ENCODE results near the gene OR14A16. TPM values are rescaled to one million over a fixed set of nuclear protein-coding genes. Genes with fewer than 3 reads are reported as not detected.

OR14A16 gene
- polyA plus RNA-seq, 6 donors from 2014 or later, result not detected

DNA sequence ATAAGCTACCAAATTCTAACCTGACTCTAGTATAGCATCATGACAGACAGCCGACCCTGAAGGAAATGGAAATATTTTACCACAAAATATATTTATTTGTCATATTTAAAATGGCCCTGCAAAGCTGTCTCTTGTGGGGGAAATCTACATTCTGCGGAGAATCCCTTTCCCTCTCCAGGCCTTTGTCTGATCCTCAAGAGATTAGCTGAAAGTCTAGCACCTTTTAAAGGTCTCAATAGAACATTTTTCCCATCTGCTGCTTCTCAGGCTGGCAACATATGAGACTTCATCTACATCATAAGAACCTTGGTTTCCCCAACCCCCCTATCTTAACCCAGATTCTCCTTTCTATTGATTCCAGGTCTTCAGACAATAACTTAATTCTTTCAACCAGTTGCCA lies 19.5 kb upstream of the OR14A16 start:
- DNase-seq (no peak), ATAC-seq (ENCODE audit: low read depth in 2 of 2) (no peak)
- no peaks in the 10 kb centered on the region for H3K27me3 Mint-ChIP-seq
- H3K4me3 Mint-ChIP-seq, result no peak overlapping the region
- no peak overlapping the region for H3K27ac Mint-ChIP-seq
- no peaks in the 10 kb centered on the region for H3K4me1 Mint-ChIP-seq
- H3K9me3 Mint-ChIP-seq, result no peaks in the 10 kb centered on the region
- H3K36me3 Mint-ChIP-seq, result no peaks in the 10 kb centered on the region

DNA sequence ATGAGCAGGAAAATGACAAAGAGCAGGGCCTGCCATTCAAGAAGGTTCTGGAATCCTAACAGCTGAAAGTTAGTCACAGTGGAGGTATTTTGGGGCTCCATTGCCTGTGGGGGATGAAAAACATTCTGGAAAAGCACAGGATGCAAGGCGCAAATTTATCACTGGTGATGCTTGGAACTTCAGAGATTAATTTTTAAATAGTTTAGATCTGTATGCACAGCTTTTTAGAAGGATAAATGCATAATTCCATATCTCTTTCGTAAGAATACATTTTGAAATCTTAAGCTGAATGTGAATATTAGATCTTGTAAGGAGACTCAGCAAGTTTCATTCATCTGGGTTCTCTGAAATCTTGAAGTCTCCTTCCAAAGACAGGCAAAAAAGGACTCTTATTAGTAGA lies 17.9 kb upstream of the OR14A16 start, which contains the start of gene OR11L1:
OR11L1 (minus strand) TSS at position 101 of the 400 bp plus-strand sequence; CDS start at position 101, 0 bp downstream.
- no peak within 1 kb of the TSS for H3K4me3 Mint-ChIP-seq
- no peak for ATAC-seq (ENCODE audit: low read depth in 2 of 2)
- H3K36me3 Mint-ChIP-seq, result no peaks in the 10 kb centered on the region
- no peaks in the 10 kb centered on the region for H3K4me1 Mint-ChIP-seq
- H3K27me3 Mint-ChIP-seq, result peaks cover 0 to 2% (median 0%) of the 10 kb centered on the region in 3 donors
- H3K27ac Mint-ChIP-seq, result no peak within 1 kb of the TSS
- no peaks in the 10 kb centered on the region for H3K9me3 Mint-ChIP-seq
- DNase-seq, result no peak

DNA sequence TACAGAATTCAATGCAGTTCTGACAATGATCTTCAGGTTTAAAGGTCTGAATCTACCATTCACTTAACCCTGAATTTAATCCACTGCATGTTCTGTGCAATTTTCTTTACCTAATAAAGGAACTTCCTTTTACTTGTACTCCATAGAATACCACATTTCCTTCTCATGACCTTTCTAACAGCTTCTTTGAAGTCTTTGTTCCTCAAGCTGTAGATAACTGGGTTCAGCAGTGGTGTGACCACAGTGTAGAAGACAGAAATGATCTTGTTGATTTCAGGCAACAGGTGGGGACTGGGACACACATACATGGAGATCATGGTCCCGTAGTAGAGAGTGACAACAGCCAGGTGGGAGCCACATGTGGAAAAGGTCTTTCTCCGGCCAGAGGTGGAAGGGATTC lies 16.9 kb upstream of the OR14A16 start:
- Mint-ChIP-seq H3K36me3 (no peaks in the 10 kb centered on the region), H3K27ac (no peak overlapping the region), H3K4me1 (no peaks in the 10 kb centered on the region), H3K4me3 (no peak overlapping the region), H3K27me3 (peaks cover 0 to 7% (median 0%) of the 10 kb centered on the region in 3 donors), H3K9me3 (no peaks in the 10 kb centered on the region)
- DNase-seq, result no peak
- no peak for ATAC-seq (ENCODE audit: low read depth in 2 of 2)

DNA sequence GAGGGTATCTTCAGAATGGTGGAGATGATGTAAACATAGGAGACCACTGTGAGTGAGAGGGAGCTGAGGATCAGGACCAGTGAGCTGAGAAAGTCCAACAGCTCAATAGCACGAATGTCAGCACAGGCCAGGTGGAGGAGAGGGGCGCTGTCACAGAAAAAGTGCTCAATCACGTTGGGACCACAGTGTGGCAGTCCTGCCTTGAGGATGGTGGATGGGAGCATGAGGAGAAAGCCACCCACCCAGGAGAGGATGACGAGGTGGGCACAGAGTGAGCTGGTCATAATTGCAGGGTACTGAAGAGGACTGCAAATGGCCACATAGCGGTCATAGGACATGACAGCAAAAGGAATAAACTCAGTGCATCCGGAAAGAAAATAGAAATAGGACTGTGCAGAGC lies 9.7 kb upstream of the OR14A16 start:
- H3K4me1 Mint-ChIP-seq, result no peaks in the 10 kb centered on the region
- ATAC-seq (ENCODE audit: low read depth in 2 of 2) (no peak), DNase-seq (no peak)
- H3K36me3 Mint-ChIP-seq, result no peaks in the 10 kb centered on the region
- peaks cover 6 to 14% (median 10%) of the 10 kb centered on the region in 3 donors for H3K27me3 Mint-ChIP-seq
- no peaks in the 10 kb centered on the region for H3K9me3 Mint-ChIP-seq
- no peak overlapping the region for H3K27ac Mint-ChIP-seq
- H3K4me3 Mint-ChIP-seq, result no peak overlapping the region

DNA sequence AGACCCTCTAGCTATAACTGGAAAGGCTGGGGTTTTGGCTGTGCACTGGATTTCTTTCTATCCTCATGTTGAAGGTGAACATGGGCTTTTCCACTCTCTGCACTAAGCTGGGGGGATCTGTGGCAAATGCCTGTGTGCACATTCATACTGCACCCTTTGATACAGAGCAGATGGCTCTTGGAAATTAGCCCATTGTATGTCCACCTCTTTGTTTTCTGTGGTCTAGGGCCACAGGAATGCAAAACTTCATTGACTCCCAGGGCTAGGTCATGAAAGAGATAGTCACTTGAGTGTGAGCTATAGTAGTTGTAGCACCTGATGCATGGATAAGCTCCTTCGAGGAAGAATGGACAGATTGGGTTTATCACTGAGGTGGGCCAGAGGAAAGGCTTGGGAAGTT lies 5.7 kb upstream of the OR14A16 start:
- Mint-ChIP-seq H3K36me3 (no peaks in the 10 kb centered on the region), H3K27ac (no peak overlapping the region), H3K4me1 (no peaks in the 10 kb centered on the region), H3K27me3 (peaks cover 6 to 10% (median 9%) of the 10 kb centered on the region in 3 donors), H3K4me3 (no peak overlapping the region), H3K9me3 (no peaks in the 10 kb centered on the region)
- ATAC-seq (ENCODE audit: low read depth in 2 of 2) (no peak), DNase-seq (no peak)

DNA sequence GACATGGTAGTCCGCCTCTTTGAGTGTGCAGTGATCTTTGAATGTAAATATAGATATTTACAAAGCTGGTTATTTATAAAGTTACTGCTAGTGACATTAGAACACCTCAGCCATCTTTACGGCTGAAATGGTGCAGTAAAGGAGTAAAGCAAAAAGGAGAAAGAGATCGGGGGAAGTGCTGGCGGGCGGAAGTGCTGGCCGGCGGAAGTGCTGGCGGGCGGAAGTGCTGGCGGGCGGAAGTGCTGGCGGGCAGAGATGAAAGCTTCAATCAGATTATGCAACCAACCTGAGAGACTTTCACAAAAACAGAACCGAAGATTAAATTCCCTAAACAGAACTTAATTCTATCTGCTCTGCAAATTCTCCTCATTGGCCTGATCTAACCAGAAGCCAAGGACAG lies 1.4 kb upstream of the OR14A16 start:
- Mint-ChIP-seq H3K36me3 (no peaks in the 10 kb centered on the region), H3K4me1 (no peaks in the 10 kb centered on the region), H3K27me3 (peaks cover 0 to 3% (median 0%) of the 10 kb centered on the region in 3 donors), H3K9me3 (no peaks in the 10 kb centered on the region), H3K4me3 (no peak overlapping the region), H3K27ac (no peak overlapping the region)
- ATAC-seq (ENCODE audit: low read depth in 2 of 2) (no peak), DNase-seq (no peak)

DNA sequence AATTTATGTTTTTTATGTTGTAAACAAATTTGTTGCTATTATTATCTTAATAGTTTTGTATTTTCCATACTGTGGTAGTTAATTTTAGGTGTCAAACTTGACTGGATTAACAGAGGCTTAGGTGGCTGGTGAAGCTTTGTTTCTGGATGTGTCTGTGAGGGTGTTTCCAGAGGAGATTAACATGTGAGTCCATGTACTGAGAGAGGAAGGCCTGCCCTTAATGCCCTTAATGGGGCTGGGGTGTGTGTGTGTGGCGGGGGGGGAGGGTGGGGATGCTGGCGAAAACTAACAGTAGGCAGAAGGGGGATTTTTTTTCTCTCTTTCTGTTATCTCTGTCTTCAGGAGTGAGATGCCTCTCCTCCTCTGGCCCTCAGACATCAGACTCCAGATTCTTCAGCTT lies 1.9 kb downstream of the OR14A16 start:
- Mint-ChIP-seq H3K27ac (no peak overlapping the region), H3K27me3 (no peaks in the 10 kb centered on the region), H3K36me3 (no peaks in the 10 kb centered on the region), H3K4me3 (no peak overlapping the region), H3K9me3 (no peaks in the 10 kb centered on the region), H3K4me1 (no peaks in the 10 kb centered on the region)
- ATAC-seq (ENCODE audit: low read depth in 2 of 2) (no peak), DNase-seq (no peak)

DNA sequence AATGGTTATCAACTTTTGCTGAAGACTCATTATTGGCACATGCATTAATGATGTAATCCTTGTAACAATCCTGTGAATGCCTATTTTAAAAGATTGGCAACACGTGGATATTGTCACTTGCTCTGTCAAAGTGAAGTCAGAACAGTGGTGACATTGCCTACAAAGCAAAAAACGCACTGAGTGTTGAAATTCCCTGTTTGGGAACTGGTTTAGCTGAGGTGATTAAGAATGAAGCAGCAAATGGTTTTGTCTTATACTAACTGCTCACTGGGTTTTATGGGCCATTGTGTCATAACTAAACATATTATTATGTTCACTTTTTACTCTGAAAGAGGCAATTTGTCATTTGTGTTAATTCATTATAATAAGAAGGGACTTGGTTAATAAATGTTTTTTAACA lies 11.3 kb downstream of the OR14A16 start:
- H3K4me3 Mint-ChIP-seq, result no peak overlapping the region
- no peak overlapping the region for H3K27ac Mint-ChIP-seq
- ATAC-seq (ENCODE audit: low read depth in 2 of 2) (no peak), DNase-seq (no peak)
- no peaks in the 10 kb centered on the region for H3K4me1 Mint-ChIP-seq
- H3K36me3 Mint-ChIP-seq, result no peaks in the 10 kb centered on the region
- no peaks in the 10 kb centered on the region for H3K27me3 Mint-ChIP-seq
- no peaks in the 10 kb centered on the region for H3K9me3 Mint-ChIP-seq

DNA sequence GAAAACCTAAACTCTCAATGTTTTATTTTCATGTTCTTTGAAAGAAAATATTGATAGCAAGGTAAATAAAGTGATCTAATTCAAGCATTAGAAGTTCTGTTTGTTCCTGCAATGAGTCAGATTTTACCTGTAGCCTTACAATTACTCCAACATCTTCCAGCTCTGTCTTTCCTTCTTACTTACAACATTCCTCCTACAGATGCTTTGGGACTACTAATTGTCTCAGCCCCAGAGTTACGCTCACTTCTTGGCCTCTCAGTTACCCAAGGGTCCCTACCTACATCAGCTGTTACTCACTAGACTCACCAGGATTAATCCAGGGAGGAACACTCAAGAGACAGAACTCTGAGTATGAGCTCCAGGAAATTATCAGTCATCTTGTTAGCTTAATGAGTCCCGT lies 26.4 kb downstream of the OR14A16 start:
- H3K4me1 Mint-ChIP-seq, result no peaks in the 10 kb centered on the region
- H3K4me3 Mint-ChIP-seq, result no peak overlapping the region
- no peaks in the 10 kb centered on the region for H3K36me3 Mint-ChIP-seq
- DNase-seq, result no peak
- ATAC-seq (ENCODE audit: low read depth in 2 of 2), result no peak
- peaks cover 0 to 7% (median 6%) of the 10 kb centered on the region in 3 donors for H3K27me3 Mint-ChIP-seq
- peaks cover 0 to 9% (median 2%) of the 10 kb centered on the region in 7 donors for H3K9me3 Mint-ChIP-seq
- H3K27ac Mint-ChIP-seq, result no peak overlapping the region

DNA sequence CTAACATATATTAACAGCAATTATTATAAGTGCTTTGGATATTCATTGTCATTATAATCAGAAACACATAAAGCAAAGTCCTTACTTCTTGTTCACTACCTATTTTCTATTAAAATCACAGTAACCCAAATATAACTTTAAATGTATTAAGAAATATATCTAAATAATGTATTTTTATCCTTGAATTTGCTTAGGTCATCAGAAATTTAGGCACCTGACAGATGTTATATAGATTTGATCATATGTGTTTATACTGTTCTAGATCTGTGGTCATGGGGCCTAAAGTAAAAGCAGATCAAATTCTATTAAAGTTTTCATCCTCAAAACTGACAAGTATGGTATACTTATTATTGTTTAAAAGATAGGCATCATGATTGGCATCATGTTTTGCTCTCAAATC lies 54.3 kb downstream of the OR14A16 start:
- Mint-ChIP-seq H3K4me3 (no peak overlapping the region), H3K27me3 (peaks cover 0 to 3% (median 0%) of the 10 kb centered on the region in 3 donors), H3K36me3 (no peaks in the 10 kb centered on the region), H3K4me1 (no peaks in the 10 kb centered on the region), H3K27ac (no peak overlapping the region), H3K9me3 (peaks cover 0 to 4% (median 0%) of the 10 kb centered on the region in 7 donors)
- DNase-seq (no peak), ATAC-seq (ENCODE audit: low read depth in 2 of 2) (no peak)

Other genes starting within 250 kb of the OR14A16 start
- gene OR2G2, start 235.8 kb downstream of the OR14A16 start, polyA plus RNA-seq (ENCODE audit: low read depth in 6 of 6), result not detected
- gene OR2G3, start 218.5 kb downstream of the OR14A16 start, polyA plus RNA-seq (ENCODE audit: low read depth in 6 of 6), result not detected
- gene OR13G1, start 144.4 kb downstream of the OR14A16 start, polyA plus RNA-seq (ENCODE audit: low read depth in 6 of 6), result not detected
- gene OR6F1, start 107.5 kb downstream of the OR14A16 start, polyA plus RNA-seq (ENCODE audit: low read depth in 6 of 6), result not detected
- gene OR14K1, start 85.5 kb downstream of the OR14A16 start, polyA plus RNA-seq (ENCODE audit: low read depth in 6 of 6), result not detected
- gene OR14A2, start 76.0 kb downstream of the OR14A16 start, polyA plus RNA-seq (ENCODE audit: low read depth in 6 of 6), result not detected
- not detected for gene OR1C1, start 63.6 kb downstream of the OR14A16 start, polyA plus RNA-seq (ENCODE audit: low read depth in 6 of 6)
- not detected for gene OR11L1, start 17.8 kb upstream of the OR14A16 start, polyA plus RNA-seq (ENCODE audit: low read depth in 6 of 6)
- gene TRIM58, start 33.1 kb upstream of the OR14A16 start, polyA plus RNA-seq (ENCODE audit: low read depth in 6 of 6), result 1 to 10 TPM; 2.2 to 6.2 (median 4.7) TPM
- 10 to 100 TPM in 1 of 6 donors, 1 to 10 TPM in 3, under 1 TPM in 2; 0.67 to 10.6 (median 2.0) TPM for gene OR2W3, start 71.5 kb upstream of the OR14A16 start, polyA plus RNA-seq (ENCODE audit: low read depth in 6 of 6)
- under 1 TPM in 1 of 6 donors, not detected in 5; 0.43 TPM for gene OR2T8, start 96.1 kb upstream of the OR14A16 start, polyA plus RNA-seq (ENCODE audit: low read depth in 6 of 6)
- not detected for gene OR2AJ1, start 100.8 kb upstream of the OR14A16 start, polyA plus RNA-seq (ENCODE audit: low read depth in 6 of 6)
- gene OR2L8, start 124.7 kb upstream of the OR14A16 start, polyA plus RNA-seq (ENCODE audit: low read depth in 6 of 6), result under 1 TPM in 2 of 6 donors, not detected in 4; 0.51 to 0.74 TPM
- gene OR2AK2, start 141.1 kb upstream of the OR14A16 start, polyA plus RNA-seq (ENCODE audit: low read depth in 6 of 6), result not detected
- not detected for gene OR2L5, start 189.5 kb upstream of the OR14A16 start, polyA plus RNA-seq (ENCODE audit: low read depth in 6 of 6)
- gene OR2L2, start 206.0 kb upstream of the OR14A16 start, polyA plus RNA-seq (ENCODE audit: low read depth in 6 of 6), result 1 to 10 TPM in 1 of 6 donors, under 1 TPM in 4, not detected in 1; 0.16 to 1.7 (median 0.74) TPM
- under 1 TPM in 1 of 6 donors, not detected in 5; 0.12 TPM for gene OR2L3, start 222.7 kb upstream of the OR14A16 start, polyA plus RNA-seq (ENCODE audit: low read depth in 6 of 6)